ENCODE measurements around the gene PRKAR1B.
A peak's percentile ranks its signal among the peaks of the same experiment; 100 is the strongest.

The PRKAR1B gene

GRCh38 chr7:503575-504111 lies 223.4 kb downstream of the PRKAR1B start:
- H4K8ac ChIP-seq (ENCODE audit: low read depth, low read length), result no peak overlapping the region
- H2AK5ac ChIP-seq (ENCODE audit: low read depth, low read length), result peak overlapping the region; percentile 98
- peaks cover 0 to 3% of the 10 kb centered on the region in 2 donors for H3K9me3 ChIP-seq (replicated peaks in 1 of 2; ENCODE audit: control insufficient read depth in 2 of 2, insufficient read depth in 1 of 2, low read depth in 1 of 2, low read length in 2 of 2)
- peak overlapping the region; percentile 1 for H2BK15ac ChIP-seq (ENCODE audit: low read length)
- no peak overlapping the region for H3K4me2 ChIP-seq (ENCODE audit: insufficient read depth, low read length, poor library complexity, severe bottlenecking)
- H3K9ac ChIP-seq (ENCODE audit: low read depth, low read length, poor library complexity), result no peak overlapping the region
- DNase-seq (ENCODE audit: low spot score), result no peak
- no peak overlapping the region for H3K27ac ChIP-seq (replicated peaks; ENCODE audit: low read length)
- no peak overlapping the region for H2BK12ac ChIP-seq (ENCODE audit: low read length)
- H3K18ac ChIP-seq (ENCODE audit: low read length), result peak overlapping the region; percentile 46
- no peak overlapping the region for H2AFZ ChIP-seq (ENCODE audit: low read length)
- no peak overlapping the region for H3K23ac ChIP-seq (ENCODE audit: low read depth, low read length, poor library complexity)
- H3K79me1 ChIP-seq (ENCODE audit: low read depth, low read length), result no peaks in the 10 kb centered on the region
- H2BK120ac ChIP-seq (ENCODE audit: low read depth, low read length), result no peak overlapping the region
- H3K27me3 ChIP-seq (ENCODE audit: control insufficient read depth in 3 of 3, insufficient read depth in 3 of 3, low read depth in 1 of 3, low read length in 3 of 3), result peaks cover 0 to under 1% (median 0%) of the 10 kb centered on the region in 3 experiments
- peaks cover 0 to 6% of the 10 kb centered on the region in 2 donors for H3K4me1 ChIP-seq (ENCODE audit: control insufficient read depth in 2 of 2, insufficient read depth in 1 of 2, low read depth in 1 of 2, low read length in 2 of 2)
- peaks cover 0 to 2% of the 10 kb centered on the region in 2 donors for H3K36me3 ChIP-seq (replicated peaks in 1 of 2; ENCODE audit: control insufficient read depth in 2 of 2, insufficient read depth in 2 of 2, low read length in 2 of 2)
- no peak overlapping the region for H2BK5ac ChIP-seq (ENCODE audit: low read length)
- H3K4ac ChIP-seq (ENCODE audit: low read length), result no peak overlapping the region
- H4K91ac ChIP-seq (ENCODE audit: low read depth, low read length, poor library complexity), result no peak overlapping the region
- H3K14ac ChIP-seq (ENCODE audit: low read length), result no peak overlapping the region
- H3K4me3 ChIP-seq (ENCODE audit: low read length in 2 of 2), result no peak overlapping the region
- WGBS, 2 donors (ENCODE audit: extremely low coverage in 2 of 2, insufficient read length in 2 of 2, insufficient replicate concordance in 1 of 2), result no CpG with 5 or more reads among the region's 20 CpGs

- peak overlapping the region; percentile 0 for H3K14ac ChIP-seq (ENCODE audit: low read length)
- H2BK15ac ChIP-seq (ENCODE audit: low read length), result peak overlapping the region; percentile 10
- H3K9ac ChIP-seq (ENCODE audit: low read depth, low read length, poor library complexity), result peak overlapping the region; percentile 79
- no peak overlapping the region for H3K23ac ChIP-seq (ENCODE audit: low read depth, low read length, poor library complexity)
- H2BK12ac ChIP-seq (ENCODE audit: low read length), result no peak overlapping the region
- H3K27me3 ChIP-seq (ENCODE audit: control insufficient read depth in 3 of 3, insufficient read depth in 3 of 3, low read depth in 1 of 3, low read length in 3 of 3), result no peaks in the 10 kb centered on the region
- no peak overlapping the region for H2AFZ ChIP-seq (ENCODE audit: low read length)
- peak overlapping the region; percentile 20 for H2AK5ac ChIP-seq (ENCODE audit: low read depth, low read length)
- no peak overlapping the region for H2BK120ac ChIP-seq (ENCODE audit: low read depth, low read length)
- no peak for DNase-seq (ENCODE audit: low spot score)
- H4K91ac ChIP-seq (ENCODE audit: low read depth, low read length, poor library complexity), result no peak overlapping the region
- no peak overlapping the region for H3K27ac ChIP-seq (replicated peaks; ENCODE audit: low read length)
- H3K9me3 ChIP-seq (replicated peaks in 1 of 2; ENCODE audit: control insufficient read depth in 2 of 2, insufficient read depth in 1 of 2, low read depth in 1 of 2, low read length in 2 of 2), result peaks cover 0 to 3% of the 10 kb centered on the region in 2 donors
- H3K4me3 ChIP-seq (ENCODE audit: low read length in 2 of 2), result no peak overlapping the region
- H3K79me1 ChIP-seq (ENCODE audit: low read depth, low read length), result no peaks in the 10 kb centered on the region
- no peak overlapping the region for H2BK5ac ChIP-seq (ENCODE audit: low read length)
- peak overlapping the region; percentile 67 for H3K18ac ChIP-seq (ENCODE audit: low read length)
- H3K4me1 ChIP-seq (ENCODE audit: control insufficient read depth in 2 of 2, insufficient read depth in 1 of 2, low read depth in 1 of 2, low read length in 2 of 2), result peaks cover 0 to 6% of the 10 kb centered on the region in 2 donors
- WGBS, 2 donors (ENCODE audit: extremely low coverage in 2 of 2, insufficient read length in 2 of 2, insufficient replicate concordance in 1 of 2), result no CpG with 5 or more reads among the region's 13 CpGs
- peaks cover 0 to 2% of the 10 kb centered on the region in 2 donors for H3K36me3 ChIP-seq (replicated peaks in 1 of 2; ENCODE audit: control insufficient read depth in 2 of 2, insufficient read depth in 2 of 2, low read length in 2 of 2)
- no peak overlapping the region for H3K4ac ChIP-seq (ENCODE audit: low read length)
- no peak overlapping the region for H3K4me2 ChIP-seq (ENCODE audit: insufficient read depth, low read length, poor library complexity, severe bottlenecking)
- no peak overlapping the region for H4K8ac ChIP-seq (ENCODE audit: low read depth, low read length)
Observed at GRCh38 chr7:502296-502695, 224.8 kb downstream of the PRKAR1B start.

GRCh38 chr7:501526-501925 lies 225.6 kb downstream of the PRKAR1B start:
- no CpG with 5 or more reads among the region's 7 CpGs for WGBS, 2 donors (ENCODE audit: extremely low coverage in 2 of 2, insufficient read length in 2 of 2, insufficient replicate concordance in 1 of 2)
- no peak overlapping the region for H3K9ac ChIP-seq (ENCODE audit: low read depth, low read length, poor library complexity)
- no peak overlapping the region for H3K14ac ChIP-seq (ENCODE audit: low read length)
- peaks cover 0 to 3% of the 10 kb centered on the region in 2 donors for H3K9me3 ChIP-seq (replicated peaks in 1 of 2; ENCODE audit: control insufficient read depth in 2 of 2, insufficient read depth in 1 of 2, low read depth in 1 of 2, low read length in 2 of 2)
- H3K79me1 ChIP-seq (ENCODE audit: low read depth, low read length), result no peaks in the 10 kb centered on the region
- no peak overlapping the region for H3K27ac ChIP-seq (replicated peaks; ENCODE audit: low read length)
- no peak overlapping the region for H4K8ac ChIP-seq (ENCODE audit: low read depth, low read length)
- H3K4me3 ChIP-seq (ENCODE audit: low read length in 2 of 2), result no peak overlapping the region
- no peak overlapping the region for H2BK15ac ChIP-seq (ENCODE audit: low read length)
- no peak overlapping the region for H2AFZ ChIP-seq (ENCODE audit: low read length)
- H2BK5ac ChIP-seq (ENCODE audit: low read length), result no peak overlapping the region
- no peak overlapping the region for H3K4ac ChIP-seq (ENCODE audit: low read length)
- no peak for DNase-seq (ENCODE audit: low spot score)
- H2BK12ac ChIP-seq (ENCODE audit: low read length), result no peak overlapping the region
- no peaks in the 10 kb centered on the region for H3K27me3 ChIP-seq (ENCODE audit: control insufficient read depth in 3 of 3, insufficient read depth in 3 of 3, low read depth in 1 of 3, low read length in 3 of 3)
- H3K23ac ChIP-seq (ENCODE audit: low read depth, low read length, poor library complexity), result no peak overlapping the region
- no peak overlapping the region for H3K4me2 ChIP-seq (ENCODE audit: insufficient read depth, low read length, poor library complexity, severe bottlenecking)
- H2AK5ac ChIP-seq (ENCODE audit: low read depth, low read length), result no peak overlapping the region
- H4K91ac ChIP-seq (ENCODE audit: low read depth, low read length, poor library complexity), result no peak overlapping the region
- peaks cover 0 to 6% of the 10 kb centered on the region in 2 donors for H3K4me1 ChIP-seq (ENCODE audit: control insufficient read depth in 2 of 2, insufficient read depth in 1 of 2, low read depth in 1 of 2, low read length in 2 of 2)
- H2BK120ac ChIP-seq (ENCODE audit: low read depth, low read length), result no peak overlapping the region
- H3K36me3 ChIP-seq (replicated peaks in 1 of 2; ENCODE audit: control insufficient read depth in 2 of 2, insufficient read depth in 2 of 2, low read length in 2 of 2), result peaks cover 0 to 2% of the 10 kb centered on the region in 2 donors
- H3K18ac ChIP-seq (ENCODE audit: low read length), result no peak overlapping the region

- Histone ChIP-seq H3K23ac (ENCODE audit: low read depth, low read length, poor library complexity) (peak overlapping the region; percentile 56), H2BK12ac (ENCODE audit: low read length) (peak overlapping the region; percentile 48), H4K8ac (ENCODE audit: low read depth, low read length) (no peak overlapping the region), H2BK5ac (ENCODE audit: low read length) (no peak overlapping the region), H2BK120ac (ENCODE audit: low read depth, low read length) (no peak overlapping the region), H3K14ac (ENCODE audit: low read length) (peak overlapping the region; percentile 72), H3K4me2 (ENCODE audit: insufficient read depth, low read length, poor library complexity, severe bottlenecking) (no peak overlapping the region), H4K91ac (ENCODE audit: low read depth, low read length, poor library complexity) (peak overlapping the region; percentile 3), H3K36me3 (replicated peaks in 1 of 2; ENCODE audit: control insufficient read depth in 2 of 2, insufficient read depth in 2 of 2, low read length in 2 of 2) (peaks cover 0 to 2% of the 10 kb centered on the region in 2 donors), H3K4me3 (ENCODE audit: low read length in 2 of 2) (no peak overlapping the region), H3K9ac (ENCODE audit: low read depth, low read length, poor library complexity) (no peak overlapping the region), H3K18ac (ENCODE audit: low read length) (peak overlapping the region; percentile 44), H3K4me1 (ENCODE audit: control insufficient read depth in 2 of 2, insufficient read depth in 1 of 2, low read depth in 1 of 2, low read length in 2 of 2) (peaks cover 0 to 6% of the 10 kb centered on the region in 2 donors), H3K9me3 (replicated peaks in 1 of 2; ENCODE audit: control insufficient read depth in 2 of 2, insufficient read depth in 1 of 2, low read depth in 1 of 2, low read length in 2 of 2) (peaks cover 0 to 3% of the 10 kb centered on the region in 2 donors), H2BK15ac (ENCODE audit: low read length) (no peak overlapping the region), H3K27ac (replicated peaks; ENCODE audit: low read length) (no peak overlapping the region), H2AFZ (ENCODE audit: low read length) (no peak overlapping the region), H3K79me1 (ENCODE audit: low read depth, low read length) (no peaks in the 10 kb centered on the region), H3K4ac (ENCODE audit: low read length) (no peak overlapping the region), H2AK5ac (ENCODE audit: low read depth, low read length) (peak overlapping the region; percentile 86), H3K27me3 (ENCODE audit: control insufficient read depth in 3 of 3, insufficient read depth in 3 of 3, low read depth in 1 of 3, low read length in 3 of 3) (no peaks in the 10 kb centered on the region)
- no peak for DNase-seq (ENCODE audit: low spot score)
- no CpG with 5 or more reads among the region's 35 CpGs for WGBS, 2 donors (ENCODE audit: extremely low coverage in 2 of 2, insufficient read length in 2 of 2, insufficient replicate concordance in 1 of 2)
Observed at GRCh38 chr7:500521-501420, 226.3 kb downstream of the PRKAR1B start.

All from neuronal stem cell (in vitro differentiated cells).